Kidney (tissue), 14 donors: ENCODE data around the gene SFXN5. TPM values are rescaled to one million over a fixed set of nuclear protein-coding genes. Genes with fewer than 3 reads are reported as not detected.

Experiments used
- DNase-seq, 5 donors: peaks; one replicate each; pipeline ENCODE4 v3.0.0-alpha.2; 2013 to 2020
- FAIRE-seq: peaks from 2 replicates; lab custom pipeline; 2012; peaks lifted over from hg19 to GRCh38; lab: Jason Lieb, UNC
- H3K27ac ChIP-seq, 2 donors: one replicate each; pipeline ENCODE4 v1.7.0; 2013; ENCODE audit warnings: low read depth in 2 of 2, low read length in 2 of 2, inconsistent platforms in 1 of 2
- H3K27me3 ChIP-seq: one replicate; pipeline ENCODE4 v1.7.1; 2013; ENCODE audit warnings: low read length, inconsistent platforms; ENCODE audit not compliant: control insufficient read depth, insufficient read depth
- H3K36me3 ChIP-seq, 3 donors: one replicate each; pipeline versions ENCODE4 v1.7.0 to v1.7.1; 2013; ENCODE audit warnings: low read length in 3 of 3, control low read depth in 1 of 3, inconsistent platforms in 1 of 3; ENCODE audit not compliant: insufficient read depth in 3 of 3, control insufficient read depth in 2 of 3
- H3K4me1 ChIP-seq, 3 donors: one replicate each; pipeline versions ENCODE4 v1.7.0 to v1.7.1; 2013; ENCODE audit warnings: low read length in 3 of 3, inconsistent platforms in 1 of 3, low read depth in 1 of 3; ENCODE audit not compliant: control insufficient read depth in 2 of 3, insufficient read depth in 2 of 3
- H3K4me3 ChIP-seq, 3 donors: one replicate each; pipeline versions ENCODE4 v1.7.0 to v1.8.1; 2013; ENCODE audit warnings: low read length in 3 of 3, control low read depth in 1 of 3, inconsistent platforms in 1 of 3
- H3K9ac ChIP-seq, 3 donors: one replicate each; pipeline versions ENCODE4 v1.7.0 to v1.7.1; 2013; ENCODE audit warnings: low read length in 3 of 3, control low read depth in 1 of 3, inconsistent platforms in 1 of 3
- H3K9me3 ChIP-seq, 3 donors: one replicate each; pipeline versions ENCODE4 v1.7.0 to v1.7.1; 2013; ENCODE audit warnings: low read length in 3 of 3, control low read depth in 1 of 3, inconsistent platforms in 1 of 3; ENCODE audit not compliant: control insufficient read depth in 2 of 3, insufficient read depth in 1 of 3
- CTCF ChIP-seq: IDR thresholded peaks from 3 replicates; pipeline ENCODE4 v1.5.1; 2012; ENCODE audit warnings: mild to moderate bottlenecking, moderate library complexity, borderline replicate concordance; ENCODE audit not compliant: insufficient read depth; ENCODE audit errors: extremely low read depth
- intact Hi-C: fragments of 100-400 bp; cut with DNase I; formaldehyde crosslinking; loops from one replicate; pipeline ENCODE4 v1.11.1; 2022
- polyA plus RNA-seq: library from polyadenylated mRNA; stranded (reverse); fragments of 350-450 nt; fragmentation: Illumina TruSeq; extraction: RNeasy Lipid Tissue Mini Kit (QIAGEN cat#74804); gene quantifications from one replicate; pipeline ENCODE4 v1.2.3, GENCODE V29; 2014; ENCODE audit warnings: low read depth, low replicate concordance; ENCODE audit not compliant: insufficient read depth
- total RNA-seq: library from RNA; stranded (reverse); fragmentation: NEBNext Ultra II Directional; extraction: Animal tissue kit (Norgen Biotek cat#: 25700); gene quantifications from one replicate; pipeline ENCODE4 v1.2.1, GENCODE V29; 2021
- donor health status: control.
- donor health status: control.
- donor health status: control.
- donor health status: control.
- donor health status: control.
- donor health status: DM: yes; HTN: yes; CAD: no.
- donor health status: Normal renal cell carcinoma (clear cell type).

Gene SFXN5
- total and polyA plus RNA-seq, 2 donors from 2014 or later = 21.4 to 35.9 TPM

- Histone ChIP-seq H3K27ac (no peak overlapping the region), H3K9ac (no peak overlapping the region), H3K9me3 (no peaks in the 10 kb centered on the region), H3K4me3 (no peak overlapping the region), H3K36me3 (peaks cover 0 to 2% (median 0%) of the 10 kb centered on the region in 3 donors), H3K4me1 (peaks cover 0 to 7% (median 0%) of the 10 kb centered on the region in 3 donors), H3K27me3 (no peaks in the 10 kb centered on the region)
- FAIRE-seq = no peak
- peak in 1 of 5 donors; percentile 37 for DNase-seq
- intact Hi-C loops = no loop called here
- TF ChIP-seq CTCF = no peak
These were observed 115.5 kb downstream of the SFXN5 start for GRCh38 chr2:72956050-72956395.

- H3K36me3 ChIP-seq = no peaks in the 10 kb centered on the region
- no peak for TF ChIP-seq CTCF
- H3K4me1 ChIP-seq = peaks cover 0 to 7% (median 0%) of the 10 kb centered on the region in 3 donors
- peak in 4 of 5 donors; percentile 20 to 35 (median 32) for DNase-seq
- FAIRE-seq = no peak
- no peak overlapping the region for H3K9ac ChIP-seq
- no peaks in the 10 kb centered on the region for H3K27me3 ChIP-seq
- no peak overlapping the region for H3K4me3 ChIP-seq
- H3K27ac ChIP-seq = no peak overlapping the region
- intact Hi-C loops = no loop called here
- H3K9me3 ChIP-seq = no peaks in the 10 kb centered on the region
These were observed 116.1 kb downstream of the SFXN5 start for GRCh38 chr2:72955228-72956049.

GRCh38 chr2:72954376-72955227 is 116.9 kb downstream of the SFXN5 start:
- TF ChIP-seq CTCF = no peak
- no peaks in the 10 kb centered on the region for H3K9me3 ChIP-seq
- H3K27me3 ChIP-seq = no peaks in the 10 kb centered on the region
- no peak overlapping the region for H3K27ac ChIP-seq
- H3K4me3 ChIP-seq = no peak overlapping the region
- peaks cover 0 to 7% (median 0%) of the 10 kb centered on the region in 3 donors for H3K4me1 ChIP-seq
- no peak overlapping the region for H3K9ac ChIP-seq
- intact Hi-C loops = no loop called here
- no peak for FAIRE-seq
- H3K36me3 ChIP-seq = no peaks in the 10 kb centered on the region
- peak in 1 of 5 donors; percentile 54 for DNase-seq
